Stimulated activated CD4-positive, alpha-beta T cell treated with anti-CD3 and anti-CD28 coated beads, Interleukin-2, amount 100 ng/mL, for 48 hours (primary cell): Measurements from ENCODE around the gene TRPM3.

Experiments
- DNase-seq, 2 donors: peaks; one replicate each; pipeline ENCODE4 v3.0.0-alpha.2; 2020

The TRPM3 gene

DNA sequence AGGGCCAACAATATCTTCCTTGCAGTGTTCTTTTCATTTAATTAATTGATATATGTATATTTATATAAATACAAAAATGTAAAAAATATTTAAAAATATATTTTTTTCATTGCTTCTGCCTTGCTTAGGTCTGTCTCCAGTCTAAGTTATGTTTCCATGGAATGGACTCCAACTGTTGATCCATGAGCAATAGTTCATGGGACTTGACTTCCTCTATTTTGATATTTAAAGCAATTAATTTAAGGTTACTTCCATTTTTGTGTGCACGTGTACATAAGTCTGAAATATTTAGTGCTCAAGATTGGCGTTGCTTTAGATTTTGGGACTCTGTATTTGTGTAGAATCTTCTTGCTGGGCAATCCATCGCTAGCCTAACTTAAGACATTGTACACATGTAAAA, 551.6 kb downstream of the TRPM3 start:
- no peak for DNase-seq

DNA sequence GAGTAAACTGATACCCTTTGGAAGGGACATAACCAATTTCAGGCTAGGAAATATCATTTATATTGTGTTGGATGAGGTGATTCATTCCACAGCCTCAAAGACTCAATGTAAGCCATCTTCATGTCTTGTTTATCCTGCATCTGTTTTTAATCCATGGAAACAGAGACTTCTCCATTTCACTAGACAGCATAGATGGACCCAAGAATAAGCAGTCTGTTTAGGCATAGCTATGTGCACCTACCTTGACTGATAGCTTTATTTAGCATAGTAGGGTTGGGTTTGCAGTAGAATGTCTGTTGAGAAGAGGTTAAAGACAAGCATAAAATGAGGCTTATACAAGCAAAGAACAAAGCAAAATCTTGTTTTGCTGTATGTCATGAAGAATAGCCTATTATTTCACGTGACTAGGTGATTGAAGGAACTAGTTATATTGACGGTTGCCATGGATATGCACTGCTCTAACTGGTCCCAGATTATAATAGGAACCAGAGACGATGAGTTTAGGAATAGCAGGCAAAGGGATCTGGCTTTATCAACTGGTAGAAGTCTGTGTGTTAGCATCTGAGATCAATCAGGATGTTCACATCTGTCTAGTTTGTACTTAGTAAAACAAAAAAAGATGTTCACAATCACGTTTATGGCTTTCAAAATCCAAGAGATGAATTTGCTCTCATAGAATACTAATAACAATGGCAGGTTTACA, 552.2 kb downstream of the TRPM3 start:
- DNase-seq: no peak

DNA sequence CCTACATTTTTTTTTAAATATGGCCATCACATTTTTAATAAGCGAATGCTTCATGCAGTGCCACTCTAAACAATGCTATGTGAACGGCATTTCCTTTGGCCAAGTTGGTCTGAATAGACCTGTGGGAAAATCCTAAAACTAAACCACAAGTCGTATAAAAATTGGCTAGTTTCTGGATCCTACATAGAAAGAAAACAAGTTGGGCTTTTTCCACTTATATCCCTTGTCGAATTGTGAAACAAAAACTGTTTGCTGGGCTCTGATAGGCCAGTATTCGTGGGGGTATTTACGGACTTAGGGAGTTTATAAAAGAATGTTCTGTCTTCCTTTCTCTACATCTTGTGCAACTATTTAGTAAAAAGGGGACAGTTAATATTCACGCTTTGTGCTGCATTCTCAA, 553.9 kb downstream of the TRPM3 start:
- no peak for DNase-seq

- no peak for DNase-seq
Observed at GRCh38 chr9:70566751-70567150, 554.7 kb downstream of the TRPM3 start.

DNA sequence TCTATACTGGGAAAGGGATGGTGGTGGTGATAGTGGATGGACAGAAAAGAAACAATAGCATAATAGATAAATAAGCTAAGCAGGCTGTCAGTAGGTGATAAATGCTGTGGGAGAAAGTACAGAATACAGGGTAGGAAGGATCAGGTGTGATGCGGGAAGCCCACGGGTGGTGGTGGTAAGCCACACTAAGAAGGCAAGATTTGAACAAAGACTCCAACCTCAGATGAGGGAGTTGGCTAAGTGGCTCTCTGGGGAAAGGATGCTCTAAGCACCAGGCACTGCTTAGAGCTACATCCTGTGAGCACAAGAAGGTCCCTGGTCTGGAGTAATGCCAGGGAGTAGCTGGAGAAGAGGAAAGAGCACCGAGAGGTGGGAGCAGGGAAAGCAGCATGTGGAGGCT, 555.4 kb downstream of the TRPM3 start:
- DNase-seq: no peak

DNA sequence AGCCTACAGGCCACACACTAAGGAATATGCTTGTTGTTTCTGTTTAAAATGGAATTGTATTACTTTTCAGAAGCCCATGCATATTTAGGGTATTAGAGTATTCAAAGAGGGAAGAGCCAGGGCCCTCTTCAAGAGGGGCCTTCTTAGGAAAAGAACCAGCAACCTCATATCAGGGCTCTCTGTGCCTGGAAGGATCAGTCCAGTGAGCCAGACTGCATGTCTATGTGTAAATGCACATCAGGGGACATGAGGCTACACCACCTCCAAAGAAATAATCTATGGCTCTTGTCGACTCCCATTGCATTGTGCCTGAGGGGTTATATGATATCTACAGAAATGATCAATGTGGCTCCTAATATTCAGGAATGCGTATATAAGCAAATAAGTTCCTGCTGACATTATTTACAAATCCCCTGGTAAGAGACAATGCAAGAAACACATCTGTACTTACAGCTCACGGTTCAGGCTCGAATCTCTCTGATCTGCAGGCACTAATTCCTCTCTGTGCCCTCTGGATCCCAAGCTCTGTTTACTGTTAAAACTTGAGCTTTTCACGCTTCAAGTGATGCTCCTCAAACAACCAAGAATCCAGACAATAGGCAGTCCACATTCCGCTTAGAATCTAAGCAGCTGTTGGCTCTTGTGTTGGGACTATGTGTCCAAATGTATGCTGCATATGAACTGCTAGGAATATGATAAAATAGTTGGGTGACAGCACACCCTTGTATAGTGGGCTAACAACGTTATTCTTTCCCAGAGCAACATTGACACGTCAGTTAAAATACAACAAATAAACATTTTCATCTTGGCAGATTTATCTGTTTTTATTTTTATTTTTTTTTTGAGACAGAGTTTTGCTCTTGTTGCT, 556.7 kb downstream of the TRPM3 start:
- DNase-seq: no peak

- DNase-seq: peak; percentile 18 to 33
Observed at GRCh38 chr9:70563431-70564204, 557.8 kb downstream of the TRPM3 start.

GRCh38 chr9:70563010-70563409, 558.4 kb downstream of the TRPM3 start:
- no peak for DNase-seq

DNA sequence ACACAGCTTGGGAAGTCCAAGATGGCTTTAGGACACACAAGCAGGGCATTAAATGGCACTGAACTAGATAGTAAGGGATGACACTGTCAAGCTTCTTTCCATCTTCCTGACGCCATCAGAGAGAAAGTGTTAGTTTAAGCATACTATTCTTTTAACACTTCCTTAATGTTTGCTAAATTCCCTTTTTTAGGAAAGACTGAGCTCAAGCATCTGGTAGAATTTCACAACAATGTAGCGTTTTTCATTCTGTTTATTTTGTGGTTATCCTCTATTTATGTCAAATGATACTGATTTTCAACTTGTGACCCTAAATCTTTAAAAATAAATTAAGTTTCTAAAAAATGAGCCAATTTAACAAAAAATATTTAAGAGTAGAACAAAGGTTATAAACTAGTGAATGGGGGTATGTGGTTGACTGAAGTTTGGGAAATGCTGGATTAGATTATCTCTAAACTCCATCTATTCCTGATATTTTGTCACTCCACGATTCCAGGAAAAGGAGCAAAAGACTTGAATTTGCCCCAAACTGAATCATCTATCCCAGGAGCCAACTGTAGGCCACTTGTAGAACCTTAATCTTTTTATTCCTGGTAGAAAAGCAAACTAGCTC, 559.5 kb downstream of the TRPM3 start:
- no peak for DNase-seq

GRCh38 chr9:70561111-70561510, 560.3 kb downstream of the TRPM3 start:
- no peak for DNase-seq

GRCh38 chr9:70559102-70559501, 562.3 kb downstream of the TRPM3 start:
- no peak for DNase-seq

GRCh38 chr9:70557661-70558369, 563.6 kb downstream of the TRPM3 start:
- DNase-seq: no peak

GRCh38 chr9:70556771-70557170, 564.6 kb downstream of the TRPM3 start:
- no peak for DNase-seq

GRCh38 chr9:70554881-70555280, 566.5 kb downstream of the TRPM3 start:
- no peak for DNase-seq

DNA sequence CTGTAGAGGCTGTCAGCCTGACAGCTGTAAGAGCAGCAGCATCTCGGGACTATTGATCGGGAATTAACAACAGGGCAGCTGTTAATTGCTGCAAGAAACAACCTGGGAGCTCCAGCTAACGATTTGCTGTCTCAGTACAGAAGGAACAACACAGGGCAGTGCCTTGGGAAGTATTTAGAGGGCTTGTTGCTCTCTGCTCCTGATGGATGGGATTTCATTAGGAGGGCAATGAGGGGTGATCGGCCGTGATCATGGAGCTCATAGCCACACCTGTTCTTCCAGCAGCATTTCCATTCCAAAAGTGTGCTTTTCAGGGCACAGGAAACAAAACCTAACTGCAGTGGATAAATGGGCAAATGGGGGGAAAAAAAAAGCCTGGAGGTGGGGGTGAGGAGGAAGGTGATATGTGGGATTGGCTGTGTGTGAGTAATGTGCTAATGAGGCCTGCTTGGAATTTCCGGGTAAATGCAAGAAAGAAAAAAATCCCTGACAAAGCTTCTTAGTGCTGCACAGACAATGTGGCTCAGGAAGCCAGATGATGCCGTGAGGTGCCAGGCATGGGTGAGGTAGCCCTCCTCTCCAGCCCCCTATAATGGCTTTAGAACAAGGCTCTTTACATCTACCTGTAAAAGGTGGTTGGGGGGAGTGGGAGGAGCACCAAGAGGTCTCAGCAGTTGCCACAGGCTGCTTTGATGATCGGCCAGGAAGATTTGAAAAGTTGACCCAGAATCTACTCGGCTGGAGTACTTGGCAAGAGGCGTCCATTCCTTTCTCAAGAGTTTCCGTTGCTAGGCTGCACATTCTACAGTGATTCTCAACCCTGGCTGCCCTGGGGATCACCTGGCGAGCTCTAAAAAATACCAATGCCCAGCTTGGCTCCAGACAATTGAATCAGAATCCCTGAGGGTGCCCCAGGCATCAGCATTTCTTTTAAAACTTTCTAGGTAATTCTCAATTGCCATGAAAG, 567.4 kb downstream of the TRPM3 start:
- no peak for DNase-seq

DNA sequence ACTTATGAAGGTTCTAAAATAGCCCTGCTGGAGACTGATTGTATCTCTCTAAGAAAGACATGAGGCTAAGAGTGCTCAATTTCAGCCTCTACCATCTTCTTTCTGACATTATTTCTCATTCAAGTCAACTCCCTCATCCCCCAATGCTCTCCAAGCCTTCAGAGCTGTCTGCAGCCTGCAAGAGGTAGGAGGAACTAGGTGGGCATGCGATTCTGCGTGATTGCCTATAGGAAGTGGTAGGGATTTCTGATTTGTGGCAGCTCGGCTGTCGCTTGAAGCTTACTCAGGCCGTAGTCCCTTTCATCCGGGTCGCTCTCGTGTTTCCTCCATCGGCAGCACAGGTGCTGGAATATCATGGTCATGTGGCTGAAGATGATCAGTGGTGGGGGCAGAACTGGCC, 568.9 kb downstream of the TRPM3 start:
- no peak for DNase-seq

DNA sequence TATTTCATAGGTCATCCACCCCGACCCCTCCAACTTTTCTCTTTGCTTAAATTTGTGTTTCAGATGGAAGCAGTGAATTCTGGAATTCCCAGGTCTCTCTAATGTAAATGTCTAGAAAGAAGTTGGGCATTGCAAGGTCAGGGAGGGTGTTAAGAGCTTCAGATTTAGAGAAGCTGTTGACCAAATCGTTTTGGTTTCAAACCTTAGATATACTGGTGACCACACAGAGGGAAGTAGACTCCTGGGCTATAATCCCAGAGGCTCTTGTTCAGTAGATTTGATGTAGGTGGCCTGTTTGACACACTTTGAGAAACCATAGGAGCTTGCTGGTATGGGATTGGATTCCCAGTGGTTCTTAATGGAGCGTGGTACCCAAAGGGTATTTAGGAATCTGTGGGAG, 569.6 kb downstream of the TRPM3 start:
- DNase-seq: no peak

DNA sequence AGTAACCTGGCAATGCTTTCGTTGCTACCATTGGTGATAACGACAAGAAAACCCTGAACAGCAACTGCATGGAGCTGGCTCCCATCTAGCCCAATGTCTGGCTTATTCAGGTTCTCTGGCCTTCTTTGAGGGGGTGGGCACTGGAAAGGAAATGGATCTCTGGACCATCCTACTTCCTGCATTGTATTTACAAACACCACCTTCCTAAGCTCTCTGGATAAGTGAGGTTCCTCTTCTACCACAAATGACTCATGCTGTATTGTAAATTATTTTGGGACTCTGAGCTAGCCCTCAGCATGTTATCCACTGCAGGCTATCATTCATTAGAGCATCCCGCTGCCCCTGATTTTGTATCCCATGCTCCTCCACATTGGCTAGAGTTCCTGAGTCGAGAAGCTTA, 570.0 kb downstream of the TRPM3 start:
- DNase-seq: no peak

- DNase-seq: no peak
Observed at GRCh38 chr9:70549926-70550325, 571.5 kb downstream of the TRPM3 start.

- no peak for DNase-seq
Observed at GRCh38 chr9:70542311-70542931, 579.0 kb downstream of the TRPM3 start.

DNA sequence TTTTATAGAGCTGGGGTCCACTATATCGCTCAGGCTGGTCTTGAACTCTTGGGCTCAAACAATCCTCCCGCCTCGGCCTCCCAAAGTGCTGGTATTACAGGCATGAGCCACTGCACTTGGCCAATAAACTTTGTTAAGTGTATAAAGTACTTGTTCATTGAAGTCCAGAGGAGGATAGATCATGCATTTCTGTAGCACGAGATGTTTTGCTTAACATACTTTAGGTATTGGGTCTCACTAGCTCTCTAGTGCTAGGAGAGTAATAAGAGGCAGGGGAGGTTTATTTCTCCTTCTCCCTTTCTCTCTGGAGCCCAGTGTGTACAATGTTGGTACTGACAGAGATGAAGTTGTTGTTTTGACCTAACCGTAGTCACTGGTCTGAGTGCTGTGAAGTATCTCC, 581.4 kb downstream of the TRPM3 start:
- no peak for DNase-seq
